Hematopoietic multipotent progenitor cell treated with erythropoietin and hydrocortisone succinate and interleukin-3 and kit ligand, for 15 days (in vitro differentiated cells): Measurements from ENCODE around the gene HSD17B4.
"Not testable (repeated sequence)": the region's sequence is repeated elsewhere in the genome, so short reads cannot be mapped to it uniquely, and the experiment has no call there.

ENCODE experiments used
- DNase-seq: peaks from one replicate; pipeline ENCODE4 v3.0.0-alpha.2; 2015; ENCODE audit warnings: low spot score

Gene HSD17B4

GRCh38 chr5:119452373-119453039, at the start of gene HSD17B4:
TSS of gene HSD17B4 (plus strand) at chr5:119452497. CDS start at chr5:119452576, 79 bp downstream.
- peak; percentile 85 for DNase-seq

GRCh38 chr5:119402555-119402954, 49.7 kb upstream of the HSD17B4 start:
- no peak for DNase-seq

- DNase-seq, result no peak
Observed at GRCh38 chr5:119404033-119404432, 48.3 kb upstream of the HSD17B4 start.

GRCh38 chr5:119405419-119405818, 46.9 kb upstream of the HSD17B4 start:
- no peak for DNase-seq

- no peak for DNase-seq
Observed at GRCh38 chr5:119406551-119407110, 45.7 kb upstream of the HSD17B4 start.

GRCh38 chr5:119409235-119409815, 43.0 kb upstream of the HSD17B4 start:
- no peak for DNase-seq

- no peak for DNase-seq
Observed at GRCh38 chr5:119410448-119411159, 41.7 kb upstream of the HSD17B4 start.

GRCh38 chr5:119411361-119412278, 40.7 kb upstream of the HSD17B4 start:
- DNase-seq, result peak; percentile 86

- DNase-seq, result no peak
Observed at GRCh38 chr5:119412279-119413227, 39.7 kb upstream of the HSD17B4 start.

- not testable (repeated sequence) for DNase-seq
Observed at GRCh38 chr5:119414124-119414734, 38.1 kb upstream of the HSD17B4 start.

- DNase-seq, result no peak
Observed at GRCh38 chr5:119417891-119418605, 34.2 kb upstream of the HSD17B4 start.

- no peak for DNase-seq
Observed at GRCh38 chr5:119418606-119419100, 33.6 kb upstream of the HSD17B4 start.

- no peak for DNase-seq
Observed at GRCh38 chr5:119420169-119420568, 32.1 kb upstream of the HSD17B4 start.

GRCh38 chr5:119426057-119426456, 26.2 kb upstream of the HSD17B4 start:
- DNase-seq, result no peak

- DNase-seq, result no peak
Observed at GRCh38 chr5:119427060-119427459, 25.2 kb upstream of the HSD17B4 start.

GRCh38 chr5:119427596-119427995, 24.7 kb upstream of the HSD17B4 start:
- not testable (repeated sequence) for DNase-seq

GRCh38 chr5:119428166-119428565, 24.1 kb upstream of the HSD17B4 start:
- peak; percentile 28 for DNase-seq

GRCh38 chr5:119428574-119428973, 23.7 kb upstream of the HSD17B4 start:
- not testable (repeated sequence) for DNase-seq

- not testable (repeated sequence) for DNase-seq
Observed at GRCh38 chr5:119432674-119433237, 19.5 kb upstream of the HSD17B4 start.
